K562 (cell line): ENCODE measurements around the gene HEMGN. TPM values are rescaled to one million over a fixed set of nuclear protein-coding genes. Genes with fewer than 3 reads are reported as not detected.

Experiments
- GABPB1 ChIP-seq: sonication (generic); formaldehyde crosslinking; IDR thresholded peaks from 2 replicates; pipeline ENCODE4 v1.8.0; 2022; ENCODE audit warnings: mild to moderate bottlenecking, missing genetic modification reagents
- HIVEP1 ChIP-seq: fragments of 250-450 bp; sonication (Bioruptor Pico); IDR thresholded peaks from 2 replicates; pipeline ENCODE4 v1.4.0; 2020; ENCODE audit warnings: mild to moderate bottlenecking
- JUN ChIP-seq, 2 experiments: sonication (generic) in 1 of 2; formaldehyde crosslinking in 1 of 2; IDR thresholded peaks; 2 replicates each; pipeline versions ENCODE4 v1.6.1 to v1.8.0; 2012 to 2022; ENCODE audit warnings: borderline replicate concordance in 2 of 2, mild to moderate bottlenecking in 2 of 2, improper control_type of control experiment in 1 of 2, low read depth in 1 of 2, low read length in 1 of 2, missing genetic modification reagents in 1 of 2
- KLF6 ChIP-seq: fragments of 250-450 bp; sonication (Bioruptor Pico); IDR thresholded peaks from 2 replicates; pipeline ENCODE4 v1.4.0; 2020; ENCODE audit warnings: mild to moderate bottlenecking, moderate library complexity, borderline replicate concordance
- L3MBTL2 ChIP-seq: fragments of 450-650 bp; IDR thresholded peaks from 2 replicates; pipeline ENCODE4 v1.6.1; 2016; ENCODE audit warnings: mild to moderate bottlenecking, moderate library complexity
- RB1 ChIP-seq: fragments of 450-650 bp; IDR thresholded peaks from 2 replicates; pipeline ENCODE4 v1.6.1; 2017; ENCODE audit warnings: low read depth, mild to moderate bottlenecking
- SMARCC2 ChIP-seq: fragments of 450-650 bp; IDR thresholded peaks from 2 replicates; pipeline ENCODE4 v1.6.1; 2017; ENCODE audit warnings: antibody characterized with exemption, moderate library complexity, mild to moderate bottlenecking, low read depth
- ZFP36 ChIP-seq: fragments of 150-350 bp; IDR thresholded peaks from 2 replicates; pipeline ENCODE4 v1.6.1; 2018; ENCODE audit warnings: low read length, low read depth; ENCODE audit not compliant: partially characterized antibody
- ZKSCAN3 ChIP-seq: fragments of 250-450 bp; sonication (Bioruptor Pico); IDR thresholded peaks from 2 replicates; pipeline ENCODE4 v1.4.0; 2020
- ZNF311 ChIP-seq: fragments of 250-450 bp; sonication (Bioruptor Pico); IDR thresholded peaks from 2 replicates; pipeline ENCODE4 v1.4.0; 2020; ENCODE audit warnings: mild to moderate bottlenecking, moderate library complexity
- ZNF318 ChIP-seq, 2 experiments: fragments of 450-650 bp; IDR thresholded peaks; 2 replicates each; pipeline ENCODE4 v1.6.1; 2016; ENCODE audit warnings: mild to moderate bottlenecking in 2 of 2, borderline replicate concordance in 1 of 2, low read depth in 1 of 2, moderate library complexity in 1 of 2
- polyA plus RNA-seq, 8 experiments: library from polyadenylated mRNA; depleted of rRNA in 4 of 8; stranded (reverse) in 5 of 8; unstranded in 3 of 8; fragments of >200 nt; fragmentation: Nextera tagmentation in 2 of 8; fragmentation: Illumina TruSeq in 1 of 8; extraction: Ambion mirVana in 2 of 8; extraction: Trizol in 1 of 8; gene quantifications; 2 replicates each; pipeline versions ENCODE4 v1.2.1 to v1.2.3, GENCODE V29; 2011 to 2014; ENCODE audit warnings: inconsistent platforms in 1 of 8, missing spikeins in 1 of 8
- total RNA-seq, 7 experiments: library from RNA; depleted of rRNA in 6 of 7; stranded (reverse); fragments of >200 nt in 6 of 7; fragmentation: Illumina TruSeq in 2 of 7; extraction: Trizol in 2 of 7; gene quantifications; 2 replicates each; pipeline versions ENCODE4 v1.2.1 to v1.2.3, GENCODE V29; 2011 to 2021; ENCODE audit warnings: low replicate concordance in 1 of 7
- TF ChIP-seq, protein P1 (sequence below): fragments of 450-650 bp; formaldehyde crosslinking; IDR thresholded peaks from 2 replicates; pipeline ENCODE4 v1.4.0; 2022; ENCODE audit warnings: missing genetic modification characterization

The HEMGN gene
- total and polyA plus RNA-seq, 9 of the 15 experiments (the other 6 are each of a cell fraction or from before 2014, with no cell fraction given), result 56.3 to 258 (median 137) TPM

DNA sequence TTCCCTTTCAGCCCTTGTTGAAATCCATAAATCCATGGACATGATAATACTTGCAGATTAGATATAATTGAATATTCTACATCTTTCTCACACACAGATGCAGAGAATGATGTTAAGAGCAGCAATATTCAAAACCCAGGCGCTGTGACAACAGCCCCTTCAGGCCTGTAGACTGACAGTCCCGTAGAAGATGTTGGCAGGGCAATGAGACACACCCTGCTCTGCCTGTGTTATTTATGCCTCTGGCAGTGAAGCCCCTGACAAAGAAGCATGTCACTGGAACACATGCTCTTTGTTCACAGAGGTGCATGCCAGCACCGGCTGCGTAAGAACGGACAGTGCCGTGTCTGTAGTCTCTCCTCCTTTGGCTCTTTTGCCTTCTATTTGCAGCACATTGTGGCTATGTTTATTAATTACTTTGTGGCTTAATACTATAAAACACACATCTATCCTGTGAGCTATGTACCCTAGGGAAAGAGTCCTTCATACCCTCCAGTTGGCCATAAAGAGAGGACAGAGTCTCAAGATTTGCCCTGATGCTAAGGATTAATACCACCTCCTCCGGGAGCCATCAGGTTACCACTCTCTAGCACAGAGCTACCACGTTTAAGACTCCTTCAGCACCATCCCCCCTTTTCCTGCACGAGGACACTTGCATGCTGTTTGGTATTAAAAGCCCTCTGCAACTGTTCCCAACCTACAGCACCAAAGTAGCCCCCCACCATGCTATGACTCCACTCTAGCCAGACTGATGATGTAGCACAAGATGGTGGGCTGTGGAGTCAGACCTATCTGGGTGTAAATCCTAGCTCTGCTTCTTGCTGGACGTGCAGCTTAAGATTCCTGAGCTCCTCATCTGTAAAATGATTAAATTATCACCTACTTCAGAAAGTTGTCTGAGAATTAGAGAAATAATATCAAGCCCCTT is 43.2 kb upstream of the HEMGN start (continued):
- TF ChIP-seq ZNF318 (IDR thresholded peaks at IDR 0.05; ENCODE audit: borderline replicate concordance in 1 of 2, low read depth in 1 of 2) (no peak), KLF6 (CRISPR knock-in tag) (peak; percentile 65; the same call in 1 of the 2 replicates), GABPB1 (no peak), ZKSCAN3 (CRISPR knock-in tag) (no peak), ZNF311 (CRISPR knock-in tag) (peak; percentile 59; the same call in 1 of the 2 replicates), L3MBTL2 (peak; percentile 63), JUN (IDR thresholded peaks at IDR 0.05; ENCODE audit: borderline replicate concordance, low read depth, low read length) (no peak), JUN (CRISPR knock-in tag; IDR thresholded peaks at IDR 0.05; ENCODE audit: borderline replicate concordance) (no peak), RB1 (0 out of 2 replicates have a peak, but pooled peaks have one; percentile 8), ZFP36 (no peak), HIVEP1 (CRISPR knock-in tag) (0 out of 2 replicates have a peak, but pooled peaks have one; percentile 37), SMARCC2 (no peak)
- TF ChIP-seq, protein P1, sequence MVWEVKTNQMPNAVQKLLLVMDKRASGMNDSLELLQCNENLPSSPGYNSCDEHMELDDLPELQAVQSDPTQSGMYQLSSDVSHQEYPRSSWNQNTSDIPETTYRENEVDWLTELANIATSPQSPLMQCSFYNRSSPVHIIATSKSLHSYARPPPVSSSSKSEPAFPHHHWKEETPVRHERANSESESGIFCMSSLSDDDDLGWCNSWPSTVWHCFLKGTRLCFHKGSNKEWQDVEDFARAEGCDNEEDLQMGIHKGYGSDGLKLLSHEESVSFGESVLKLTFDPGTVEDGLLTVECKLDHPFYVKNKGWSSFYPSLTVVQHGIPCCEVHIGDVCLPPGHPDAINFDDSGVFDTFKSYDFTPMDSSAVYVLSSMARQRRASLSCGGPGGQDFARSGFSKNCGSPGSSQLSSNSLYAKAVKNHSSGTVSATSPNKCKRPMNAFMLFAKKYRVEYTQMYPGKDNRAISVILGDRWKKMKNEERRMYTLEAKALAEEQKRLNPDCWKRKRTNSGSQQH (CRISPR knock-in tag), result no peak
